Kidney glomerular epithelial cell (primary cell): ENCODE results near the gene SNRNP25.
A peak's percentile ranks its signal among the peaks of the same experiment; 100 is the strongest.

Experiments
- DNase-seq: peaks from one replicate; lab custom pipeline; 2025; lab: John Stamatoyannopoulos, UW

Gene SNRNP25

GRCh38 chr16:104928-105327, 51.3 kb downstream of the SNRNP25 start:
- no peak for DNase-seq

- DNase-seq = no peak
These were observed 51.9 kb downstream of the SNRNP25 start for GRCh38 chr16:105521-105920.

- peak; percentile 84 for DNase-seq
These were observed 53.1 kb downstream of the SNRNP25 start for GRCh38 chr16:106623-107324.
